HG03103 (cell line): ENCODE results near the gene COG5.
"Not testable (repeated sequence)": the region's sequence is repeated elsewhere in the genome, so short reads cannot be mapped to it uniquely, and the experiment has no call there.

Source experiments
- ATAC-seq: cut with Tn5 transposase; IDR thresholded peaks from one replicate; pipeline ENCODE4 v1.9.1; 2021; ENCODE audit warnings: low read depth; ENCODE audit not compliant: unreplicated experiment

The COG5 gene

GRCh38 chr7:107580716-107581383 is 17.1 kb upstream of the COG5 start:
- no peak for ATAC-seq

- peak; percentile 86 for ATAC-seq
These were observed 16.4 kb upstream of the COG5 start, which contains the start of gene BCAP29 for GRCh38 chr7:107579885-107580715. BCAP29 (plus strand) TSS chr7:107580246; CDS start chr7:107580773, 527 bp downstream.

- no peak for ATAC-seq
These were observed 15.8 kb upstream of the COG5 start for GRCh38 chr7:107579554-107579884.

GRCh38 chr7:107573537-107573936 is 9.8 kb upstream of the COG5 start:
- no peak for ATAC-seq

- no peak for ATAC-seq
These were observed 6.6 kb upstream of the COG5 start for GRCh38 chr7:107570298-107570697.

- ATAC-seq, result no peak
These were observed 1.0 kb upstream of the COG5 start for GRCh38 chr7:107564553-107565298.

GRCh38 chr7:107563081-107563774 is 492 bp downstream of the COG5 start:
- peak; percentile 43 for ATAC-seq

GRCh38 chr7:107560898-107561516 is 2.7 kb downstream of the COG5 start:
- no peak for ATAC-seq

- no peak for ATAC-seq
These were observed 3.9 kb downstream of the COG5 start for GRCh38 chr7:107559864-107560263.

GRCh38 chr7:107555893-107556292 is 7.8 kb downstream of the COG5 start:
- ATAC-seq, result no peak

GRCh38 chr7:107551936-107552335 is 11.8 kb downstream of the COG5 start:
- no peak for ATAC-seq

- no peak for ATAC-seq
These were observed 18.7 kb downstream of the COG5 start for GRCh38 chr7:107544848-107545591.

GRCh38 chr7:107543338-107543993 is 20.3 kb downstream of the COG5 start:
- ATAC-seq, result no peak

GRCh38 chr7:107538001-107538400 is 25.7 kb downstream of the COG5 start:
- no peak for ATAC-seq

GRCh38 chr7:107537228-107537627 is 26.5 kb downstream of the COG5 start:
- ATAC-seq, result not testable (repeated sequence)

GRCh38 chr7:107534139-107534538 is 29.6 kb downstream of the COG5 start:
- ATAC-seq, result no peak

- ATAC-seq, result no peak
These were observed 33.0 kb downstream of the COG5 start for GRCh38 chr7:107530751-107531150.

GRCh38 chr7:107528461-107528860 is 35.3 kb downstream of the COG5 start:
- no peak for ATAC-seq

- no peak for ATAC-seq
These were observed 36.5 kb downstream of the COG5 start for GRCh38 chr7:107527196-107527595.
